K562 (cell line): ENCODE results near the gene TUBB6. TPM values are rescaled to one million over a fixed set of nuclear protein-coding genes. Genes with fewer than 3 reads are reported as not detected.

Experiments used
- EWSR1 ChIP-seq: fragments of 450-650 bp; IDR thresholded peaks from 2 replicates; pipeline ENCODE4 v1.6.1; 2018; ENCODE audit warnings: borderline replicate concordance, mild to moderate bottlenecking, low read depth, moderate library complexity; ENCODE audit not compliant: partially characterized antibody
- GABPB1 ChIP-seq: sonication (generic); formaldehyde crosslinking; IDR thresholded peaks from 2 replicates; pipeline ENCODE4 v1.8.0; 2022; ENCODE audit warnings: mild to moderate bottlenecking, missing genetic modification reagents
- GATA2 ChIP-seq: sonication (generic); formaldehyde crosslinking; IDR thresholded peaks from 2 replicates; pipeline ENCODE4 v1.4.0; 2020; ENCODE audit warnings: mild to moderate bottlenecking, missing genetic modification reagents
- GTF2A2 ChIP-seq: IDR thresholded peaks from 2 replicates; pipeline ENCODE4 v1.6.1; 2016; ENCODE audit warnings: mild to moderate bottlenecking, missing genetic modification characterization, missing compliant biosample characterization
- HDAC1 ChIP-seq, 2 experiments: fragments of 450-650 bp; IDR thresholded peaks; 2 replicates each; pipeline ENCODE4 v1.6.1; 2016 to 2017; ENCODE audit warnings: inconsistent platforms in 1 of 2, mild to moderate bottlenecking in 1 of 2, moderate library complexity in 1 of 2
- KHSRP ChIP-seq: fragments of 450-650 bp; IDR thresholded peaks from 2 replicates; pipeline ENCODE4 v1.6.1; 2017
- L3MBTL2 ChIP-seq: fragments of 450-650 bp; IDR thresholded peaks from 2 replicates; pipeline ENCODE4 v1.6.1; 2016; ENCODE audit warnings: mild to moderate bottlenecking, moderate library complexity
- MBD1 ChIP-seq: fragments of 250-450 bp; sonication (Bioruptor Pico); IDR thresholded peaks from 2 replicates; pipeline ENCODE4 v1.8.0; 2022; ENCODE audit warnings: inconsistent platforms
- NR4A1 ChIP-seq, 2 experiments: fragments of 250-450 bp in 1 of 2; fragments of 450-650 bp in 1 of 2; sonication (Bioruptor Pico) in 1 of 2; IDR thresholded peaks; 2 replicates each; pipeline versions ENCODE4 v1.4.0 to v1.6.1; 2016 to 2020; ENCODE audit warnings: mild to moderate bottlenecking in 2 of 2, missing compliant biosample characterization in 1 of 2, missing genetic modification characterization in 1 of 2, moderate library complexity in 1 of 2
- RB1 ChIP-seq: fragments of 450-650 bp; IDR thresholded peaks from 2 replicates; pipeline ENCODE4 v1.6.1; 2017; ENCODE audit warnings: low read depth, mild to moderate bottlenecking
- SMARCE1 ChIP-seq: fragments of 450-650 bp; IDR thresholded peaks from 2 replicates; pipeline ENCODE4 v1.7.1; 2016; ENCODE audit warnings: mild to moderate bottlenecking
- SMC3 ChIP-seq: conservative IDR thresholded peaks from 2 replicates; pipeline ENCODE4 v1.6.1; 2011; ENCODE audit warnings: low read depth, low read length, improper control_type of control experiment; ENCODE audit not compliant: insufficient read depth
- STAT5B ChIP-seq: fragments of 250-450 bp; sonication (Bioruptor Pico); IDR thresholded peaks from 2 replicates; pipeline ENCODE4 v1.8.0; 2021; ENCODE audit warnings: mild to moderate bottlenecking, inconsistent platforms
- U2AF2 ChIP-seq: fragments of 200-400 bp; formaldehyde crosslinking; optimal IDR thresholded peaks from 2 replicates; pipeline ENCODE3; 2017; ENCODE audit warnings: low read depth, mild to moderate bottlenecking, low read length
- VEZF1 ChIP-seq: fragments of 200-800 bp; sonication (Bioruptor generic); IDR thresholded peaks from 2 replicates; pipeline ENCODE4 v1.6.1; 2017; ENCODE audit warnings: missing genetic modification characterization, missing compliant biosample characterization
- ZNF3 ChIP-seq: fragments of 250-450 bp; sonication (Bioruptor Pico); IDR thresholded peaks from 2 replicates; pipeline ENCODE4 v1.5.0; 2021; ENCODE audit warnings: mild to moderate bottlenecking, moderate library complexity
- ZNF407 ChIP-seq: fragments of 450-650 bp; IDR thresholded peaks from 2 replicates; pipeline ENCODE4 v1.6.1; 2016; ENCODE audit warnings: low read depth
- ZSCAN32 ChIP-seq: fragments of 450-650 bp; formaldehyde crosslinking; IDR thresholded peaks from 2 replicates; pipeline ENCODE4 v1.4.0; 2020; ENCODE audit warnings: mild to moderate bottlenecking, moderate library complexity
- polyA plus RNA-seq, 8 experiments: library from polyadenylated mRNA; depleted of rRNA in 4 of 8; stranded (reverse) in 5 of 8; unstranded in 3 of 8; fragments of >200 nt; fragmentation: Nextera tagmentation in 2 of 8; fragmentation: Illumina TruSeq in 1 of 8; extraction: Ambion mirVana in 2 of 8; extraction: Trizol in 1 of 8; gene quantifications; 2 replicates each; pipeline versions ENCODE4 v1.2.1 to v1.2.3, GENCODE V29; 2011 to 2014; ENCODE audit warnings: inconsistent platforms in 1 of 8, missing spikeins in 1 of 8
- total RNA-seq, 7 experiments: library from RNA; depleted of rRNA in 6 of 7; stranded (reverse); fragments of >200 nt in 6 of 7; fragmentation: Illumina TruSeq in 2 of 7; extraction: Trizol in 2 of 7; gene quantifications; 2 replicates each; pipeline versions ENCODE4 v1.2.1 to v1.2.3, GENCODE V29; 2011 to 2021; ENCODE audit warnings: low replicate concordance in 1 of 7

Gene TUBB6
- total and polyA plus RNA-seq, 9 of the 15 experiments (the other 6 are each of a cell fraction or from before 2014, with no cell fraction given), result 43.9 to 404 (median 81.1) TPM

GRCh38 chr18:12305930-12306629, 2.0 kb upstream of the TUBB6 start (continued):
- TF ChIP-seq ZSCAN32 (CRISPR knock-in tag) (no peak), RB1 (no peak), EWSR1 (no peak), HDAC1 (IDR thresholded peaks at IDR 0.05) (no peak), GTF2A2 (tag) (no peak), ZNF407 (no peak), KHSRP (no peak), GABPB1 (no peak), VEZF1 (CRISPR knock-in tag) (peak; percentile 49), L3MBTL2 (peak; percentile 58; the same call in 1 of the 2 replicates), STAT5B (CRISPR knock-in tag) (no peak), GATA2 (CRISPR knock-in tag) (no peak), MBD1 (CRISPR knock-in tag) (0 out of 2 replicates have a peak, but pooled peaks have one; percentile 63), SMC3 (no peak), ZNF3 (no peak), U2AF2 (no peak), SMARCE1 (no peak), NR4A1 (CRISPR knock-in tag; IDR thresholded peaks at IDR 0.05) (no peak), NR4A1 (tag; IDR thresholded peaks at IDR 0.05) (no peak)
